Body of pancreas (tissue), 4 donors: ENCODE measurements around the gene PCDHGC4. TPM values are rescaled to one million over a fixed set of nuclear protein-coding genes. Genes with fewer than 3 reads are reported as not detected.

Experiments used
- ATAC-seq: fragments of 150-250 bp; one replicate; pipeline ENCODE4 v1.9.1; 2016
- DNase-seq, 4 donors: peaks; one replicate each; pipeline ENCODE4 v3.0.0-alpha.2; 2019
- H3K27ac ChIP-seq, 4 donors: fragments of 200-600 bp; sonication (generic); 1 replicate in 3 of 4; 2 replicates in 1 of 4; pipeline versions ENCODE4 v1.5.1 to v1.6.1; 2016 to 2019; ENCODE audit warnings: mild to moderate bottlenecking in 1 of 4, mixed read lengths in 1 of 4, moderate library complexity in 1 of 4
- H3K27me3 ChIP-seq, 2 donors: fragments of 200-600 bp; sonication (generic); one replicate each; pipeline ENCODE4 v1.6.0; 2016; ENCODE audit warnings: mild to moderate bottlenecking in 1 of 2
- H3K36me3 ChIP-seq, 2 donors: fragments of 200-600 bp; sonication (generic); replicated peaks in 1 of 2; 2 replicates each; pipeline ENCODE4 v1.5.1; 2016; ENCODE audit warnings: low read depth in 2 of 2; ENCODE audit not compliant: insufficient read depth in 1 of 2
- H3K4me1 ChIP-seq: fragments of 200-600 bp; sonication (generic); one replicate; pipeline ENCODE4 v1.6.0; 2016
- H3K4me3 ChIP-seq, 2 donors: fragments of 200-600 bp; sonication (generic); 1 replicate in 1 of 2; 2 replicates in 1 of 2; pipeline ENCODE4 v1.5.1; 2016 to 2019
- H3K9me3 ChIP-seq, 3 donors: fragments of 200-600 bp; sonication (generic); 1 replicate in 2 of 3; 2 replicates in 1 of 3; pipeline ENCODE4 v1.5.1; 2016
- POLR2A ChIP-seq, 3 donors: fragments of 450-650 bp; IDR thresholded peaks; one replicate each; pipeline ENCODE4 v1.6.1; 2016; ENCODE audit warnings: antibody characterized with exemption in 3 of 3, mild to moderate bottlenecking in 2 of 3
- WGBS, 2 donors: methylation state at CpG; one replicate each; pipeline ENCODE4 v1.1.5; 2017; 5-methylcytosine and 5-hydroxymethylcytosine counted together
- intact Hi-C: fragments of 100-400 bp; cut with DNase I; formaldehyde crosslinking; loops from one replicate; pipeline ENCODE4 v1.15.1; 2023
- total RNA-seq, 2 donors: library from RNA; depleted of rRNA; stranded (reverse); fragments of >200 nt; gene quantifications; one replicate each; pipeline ENCODE4 v1.1.0, GENCODE V29; 2016
- TF ChIP-seq, protein P1 (sequence below), 7 experiments: fragments of 450-650 bp in 4 of 7; fragments of 200-600 bp in 3 of 7; sonication (generic) in 3 of 7; IDR thresholded peaks; one replicate each; pipeline ENCODE4 v1.5.1; 2016 to 2019; ENCODE audit warnings: antibody characterized with exemption in 7 of 7

The PCDHGC4 gene
- total RNA-seq, 2 donors from 2014 or later: 1.6 to 2.0 TPM

DNA sequence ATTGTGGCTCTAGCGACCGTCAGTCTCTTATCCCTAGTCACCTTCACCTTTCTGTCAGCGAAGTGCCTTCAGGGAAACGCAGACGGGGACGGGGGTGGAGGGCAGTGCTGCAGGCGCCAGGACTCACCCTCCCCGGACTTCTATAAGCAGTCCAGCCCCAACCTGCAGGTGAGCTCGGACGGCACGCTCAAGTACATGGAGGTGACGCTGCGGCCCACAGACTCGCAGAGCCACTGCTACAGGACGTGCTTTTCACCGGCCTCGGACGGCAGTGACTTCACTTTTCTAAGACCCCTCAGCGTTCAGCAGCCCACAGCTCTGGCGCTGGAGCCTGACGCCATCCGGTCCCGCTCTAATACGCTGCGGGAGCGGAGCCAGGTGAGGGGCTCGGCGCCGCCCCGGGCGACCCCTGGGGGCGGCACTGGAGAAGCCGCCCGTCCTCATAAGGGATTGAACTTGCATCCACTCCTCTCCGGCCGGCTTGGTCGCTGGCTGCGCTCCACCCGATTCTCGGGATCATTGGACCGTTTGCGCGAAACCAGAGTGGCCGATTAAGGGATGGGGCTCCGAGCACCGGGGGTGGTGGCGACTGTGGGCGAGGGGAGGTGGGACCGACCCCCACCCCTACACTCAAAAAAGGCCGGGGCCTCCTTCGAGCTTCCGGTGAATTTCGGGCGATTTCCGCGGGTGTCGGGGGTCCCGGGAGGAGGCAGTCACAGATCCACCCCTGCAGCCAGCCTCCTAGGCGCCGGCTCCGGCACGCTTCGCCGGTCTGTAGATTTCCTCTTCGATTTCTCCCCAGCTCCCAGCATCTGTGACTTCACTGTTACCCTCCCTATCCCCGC lies 6.7 kb downstream of the PCDHGC4 start:
- no peaks in the 10 kb centered on the region for H3K27me3 ChIP-seq
- H3K9me3 ChIP-seq: no peaks in the 10 kb centered on the region
- no peak overlapping the region for H3K4me3 ChIP-seq
- intact Hi-C loops: no loop called here
- WGBS, 2 donors: 56 to 71% methylated on average over 50 to 58 of the region's 66 CpGs
- ATAC-seq (no peak), DNase-seq (no peak)
- no peaks in the 10 kb centered on the region for H3K4me1 ChIP-seq
- TF ChIP-seq, protein P1, sequence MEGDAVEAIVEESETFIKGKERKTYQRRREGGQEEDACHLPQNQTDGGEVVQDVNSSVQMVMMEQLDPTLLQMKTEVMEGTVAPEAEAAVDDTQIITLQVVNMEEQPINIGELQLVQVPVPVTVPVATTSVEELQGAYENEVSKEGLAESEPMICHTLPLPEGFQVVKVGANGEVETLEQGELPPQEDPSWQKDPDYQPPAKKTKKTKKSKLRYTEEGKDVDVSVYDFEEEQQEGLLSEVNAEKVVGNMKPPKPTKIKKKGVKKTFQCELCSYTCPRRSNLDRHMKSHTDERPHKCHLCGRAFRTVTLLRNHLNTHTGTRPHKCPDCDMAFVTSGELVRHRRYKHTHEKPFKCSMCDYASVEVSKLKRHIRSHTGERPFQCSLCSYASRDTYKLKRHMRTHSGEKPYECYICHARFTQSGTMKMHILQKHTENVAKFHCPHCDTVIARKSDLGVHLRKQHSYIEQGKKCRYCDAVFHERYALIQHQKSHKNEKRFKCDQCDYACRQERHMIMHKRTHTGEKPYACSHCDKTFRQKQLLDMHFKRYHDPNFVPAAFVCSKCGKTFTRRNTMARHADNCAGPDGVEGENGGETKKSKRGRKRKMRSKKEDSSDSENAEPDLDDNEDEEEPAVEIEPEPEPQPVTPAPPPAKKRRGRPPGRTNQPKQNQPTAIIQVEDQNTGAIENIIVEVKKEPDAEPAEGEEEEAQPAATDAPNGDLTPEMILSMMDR (IDR thresholded peaks at IDR 0.05): no peak
- no peak for TF ChIP-seq POLR2A (IDR thresholded peaks at IDR 0.05)
- no peaks in the 10 kb centered on the region for H3K36me3 ChIP-seq
- H3K27ac ChIP-seq: no peak overlapping the region

DNA sequence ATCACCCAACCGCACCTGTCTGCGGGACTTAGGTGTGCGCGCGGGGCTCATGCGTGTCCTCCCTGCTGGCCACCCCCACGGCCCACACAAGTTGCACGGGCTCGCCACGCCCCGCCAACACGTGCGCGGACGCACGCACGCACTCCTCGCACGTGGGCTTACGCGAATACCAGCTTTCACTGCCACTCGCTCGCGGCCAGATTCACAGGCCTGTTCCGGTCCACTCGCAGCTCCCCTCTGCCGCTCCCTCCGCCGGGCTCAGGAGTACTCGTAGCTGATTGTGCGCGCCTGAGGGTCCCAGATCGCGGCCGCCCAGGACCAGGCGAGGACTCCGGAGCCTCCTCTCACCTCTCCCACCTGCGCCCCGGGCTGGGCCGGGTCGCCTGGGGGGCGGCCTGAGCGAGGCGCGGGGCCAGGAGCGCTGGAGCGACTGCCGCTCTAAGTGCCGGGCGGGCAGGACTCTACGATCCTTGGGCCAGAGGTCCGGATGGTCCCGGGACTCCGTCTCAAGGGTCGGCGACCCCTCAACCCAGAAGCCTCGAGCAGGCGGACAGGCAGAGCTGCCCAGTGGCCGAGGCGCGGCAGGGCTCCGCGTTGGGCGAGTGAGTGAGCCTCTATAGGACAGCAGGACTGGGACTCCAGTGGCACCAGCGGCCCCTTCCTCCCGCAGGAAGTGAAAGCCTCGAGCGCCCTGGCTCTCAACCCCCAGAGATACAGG lies 7.5 kb downstream of the PCDHGC4 start:
- TF ChIP-seq, protein P1 (IDR thresholded peaks at IDR 0.05): no peak
- no peak for TF ChIP-seq POLR2A (IDR thresholded peaks at IDR 0.05)
- no peak overlapping the region for H3K27ac ChIP-seq
- WGBS, 2 donors: 44 to 69% methylated on average over 31 to 65 of the region's 68 CpGs
- no peak overlapping the region for H3K4me3 ChIP-seq
- DNase-seq (no peak), ATAC-seq (no peak)
- H3K9me3 ChIP-seq: no peaks in the 10 kb centered on the region
- H3K36me3 ChIP-seq: no peaks in the 10 kb centered on the region
- intact Hi-C loops: no loop called here
- no peaks in the 10 kb centered on the region for H3K4me1 ChIP-seq
- no peaks in the 10 kb centered on the region for H3K27me3 ChIP-seq

DNA sequence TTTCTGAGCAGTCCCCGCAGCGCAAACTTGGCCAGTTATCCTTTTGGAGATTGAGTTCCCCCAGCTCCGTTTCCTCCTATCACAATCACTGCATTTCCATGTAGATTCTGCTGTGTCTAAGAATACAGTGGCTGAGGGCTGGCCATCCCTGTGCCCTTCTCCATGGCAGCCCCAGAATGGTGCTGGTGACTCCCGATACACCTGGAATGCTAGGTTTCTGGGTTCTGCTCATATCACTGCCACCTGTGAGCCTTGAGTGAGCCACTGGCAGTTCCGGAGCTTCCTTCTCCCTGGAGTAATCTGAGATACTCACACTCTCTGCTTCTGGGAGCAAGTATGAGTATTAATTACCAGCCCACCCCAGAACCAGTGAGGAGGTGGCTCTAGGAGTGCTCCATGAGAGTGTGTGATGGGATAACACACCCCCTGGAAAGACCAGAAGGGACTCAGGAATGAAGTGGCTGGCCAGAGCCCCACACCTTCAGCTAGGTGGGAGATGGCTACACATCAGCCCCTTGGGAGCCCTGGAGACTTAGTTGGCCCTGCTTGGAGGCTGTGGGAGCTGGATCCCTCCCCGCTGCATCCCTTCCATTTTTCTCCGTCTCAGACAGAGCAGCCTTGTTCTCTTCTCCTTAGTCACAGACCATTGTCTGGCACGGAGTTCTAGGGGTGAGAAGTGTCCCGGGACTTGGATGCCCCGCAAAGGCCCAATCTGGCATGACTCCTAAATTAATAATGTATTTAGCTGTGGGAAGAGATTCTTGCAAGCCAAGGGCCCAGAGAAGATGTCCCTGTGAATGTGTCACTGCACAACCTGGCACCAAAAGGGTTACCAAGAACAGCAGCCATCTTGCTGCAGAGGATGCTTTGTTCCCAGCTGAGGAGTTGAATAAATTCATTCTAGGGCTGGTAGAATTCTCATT lies 8.9 kb downstream of the PCDHGC4 start:
- no peak for ATAC-seq
- Histone ChIP-seq H3K4me3 (no peak overlapping the region), H3K27ac (no peak overlapping the region), H3K9me3 (no peaks in the 10 kb centered on the region), H3K36me3 (no peaks in the 10 kb centered on the region), H3K27me3 (no peaks in the 10 kb centered on the region), H3K4me1 (no peaks in the 10 kb centered on the region)
- intact Hi-C loops: no loop called here
- TF ChIP-seq, protein P1 (IDR thresholded peaks at IDR 0.05): no peak
- no peak for DNase-seq
- 87 to 88% methylated on average over 8 to 10 of the region's 10 CpGs for WGBS, 2 donors

DNA sequence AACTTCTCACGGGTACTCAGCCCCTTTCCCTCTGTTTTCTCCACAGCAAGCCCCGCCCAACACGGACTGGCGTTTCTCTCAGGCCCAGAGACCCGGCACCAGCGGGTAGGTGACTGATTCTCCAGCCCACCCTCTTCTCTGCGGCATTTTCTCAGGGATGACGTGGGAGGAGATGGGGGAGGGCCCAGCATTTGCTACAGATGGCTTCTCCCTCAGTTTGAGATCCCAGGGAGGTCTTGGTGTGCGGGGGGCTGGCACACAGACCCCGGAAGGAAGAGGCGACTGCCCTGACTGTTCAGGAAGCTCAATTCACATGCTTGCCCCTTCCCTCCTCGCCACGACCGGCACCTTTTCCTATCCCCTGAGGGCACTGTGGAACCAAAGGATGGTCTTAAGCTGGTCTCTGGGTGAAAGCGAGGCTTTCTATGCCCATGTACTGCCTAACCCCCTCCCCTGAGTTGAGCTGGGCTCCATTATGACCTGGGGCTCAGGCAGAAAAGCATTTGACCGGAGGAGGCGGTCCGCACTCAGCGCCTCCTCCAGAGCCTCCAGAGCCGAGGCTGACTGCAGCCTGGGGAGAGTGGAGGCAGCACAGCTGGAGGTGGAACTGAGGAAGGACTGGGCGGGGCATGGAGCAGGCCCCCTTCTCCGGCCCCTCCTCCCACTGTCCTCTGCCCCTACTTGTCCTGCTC lies 10.1 kb downstream of the PCDHGC4 start:
- TF ChIP-seq, protein P1 (IDR thresholded peaks at IDR 0.05): no peak
- no peak for TF ChIP-seq POLR2A (IDR thresholded peaks at IDR 0.05)
- DNase-seq (no peak), ATAC-seq (no peak)
- Histone ChIP-seq H3K27me3 (no peaks in the 10 kb centered on the region), H3K9me3 (no peaks in the 10 kb centered on the region), H3K4me3 (no peak overlapping the region), H3K4me1 (no peaks in the 10 kb centered on the region), H3K36me3 (no peaks in the 10 kb centered on the region), H3K27ac (no peak overlapping the region)
- WGBS, 2 donors: 72 to 82% methylated on average over 18 to 21 of the region's 22 CpGs
- intact Hi-C loops: no loop called here
